ENCODE data around the gene PLXNB1.
"Not testable (repeated sequence)": the region's sequence is repeated elsewhere in the genome, so short reads cannot be mapped to it uniquely, and the experiment has no call there.

The PLXNB1 gene

GRCh38 chr3:48406443-48407431 lies 23.1 kb downstream of the PLXNB1 start:
- H3K27me3 ChIP-seq (ENCODE audit: insufficient read depth, low read length): no peaks in the 10 kb centered on the region
- no peak overlapping the region for H3K9ac ChIP-seq (ENCODE audit: low read depth, low read length)
- H3K4me3 ChIP-seq (ENCODE audit: low read length): no peak overlapping the region
- no peaks in the 10 kb centered on the region for H3K9me3 ChIP-seq (ENCODE audit: insufficient read depth, low read depth, low read length)
- H3K36me3 ChIP-seq (ENCODE audit: insufficient read depth, low read depth, low read length): peaks cover 97% of the 10 kb centered on the region
- no peak overlapping the region for H3K27ac ChIP-seq (ENCODE audit: low read length)
- H3K4me1 ChIP-seq (ENCODE audit: insufficient read depth, low read length): no peaks in the 10 kb centered on the region

GRCh38 chr3:48405971-48406370 lies 23.9 kb downstream of the PLXNB1 start:
- Histone ChIP-seq H3K27me3 (ENCODE audit: insufficient read depth, low read length) (no peaks in the 10 kb centered on the region), H3K9ac (ENCODE audit: low read depth, low read length) (no peak overlapping the region), H3K36me3 (ENCODE audit: insufficient read depth, low read depth, low read length) (peaks cover 92% of the 10 kb centered on the region), H3K27ac (ENCODE audit: low read length) (no peak overlapping the region), H3K4me3 (ENCODE audit: low read length) (no peak overlapping the region), H3K9me3 (ENCODE audit: insufficient read depth, low read depth, low read length) (no peaks in the 10 kb centered on the region), H3K4me1 (ENCODE audit: insufficient read depth, low read length) (no peaks in the 10 kb centered on the region)

GRCh38 chr3:48405343-48405881 lies 24.5 kb downstream of the PLXNB1 start:
- no peak overlapping the region for H3K9ac ChIP-seq (ENCODE audit: low read depth, low read length)
- H3K9me3 ChIP-seq (ENCODE audit: insufficient read depth, low read depth, low read length): no peaks in the 10 kb centered on the region
- H3K36me3 ChIP-seq (ENCODE audit: insufficient read depth, low read depth, low read length): peaks cover 87% of the 10 kb centered on the region
- no peaks in the 10 kb centered on the region for H3K27me3 ChIP-seq (ENCODE audit: insufficient read depth, low read length)
- no peak overlapping the region for H3K4me3 ChIP-seq (ENCODE audit: low read length)
- H3K4me1 ChIP-seq (ENCODE audit: insufficient read depth, low read length): no peaks in the 10 kb centered on the region
- no peak overlapping the region for H3K27ac ChIP-seq (ENCODE audit: low read length)

- H3K4me1 ChIP-seq (ENCODE audit: insufficient read depth, low read length): no peaks in the 10 kb centered on the region
- H3K4me3 ChIP-seq (ENCODE audit: low read length): no peak overlapping the region
- H3K9ac ChIP-seq (ENCODE audit: low read depth, low read length): no peak overlapping the region
- no peak overlapping the region for H3K27ac ChIP-seq (ENCODE audit: low read length)
- peaks cover 79% of the 10 kb centered on the region for H3K36me3 ChIP-seq (ENCODE audit: insufficient read depth, low read depth, low read length)
- H3K27me3 ChIP-seq (ENCODE audit: insufficient read depth, low read length): no peaks in the 10 kb centered on the region
- H3K9me3 ChIP-seq (ENCODE audit: insufficient read depth, low read depth, low read length): no peaks in the 10 kb centered on the region
Observed at GRCh38 chr3:48404440-48405342, 25.2 kb downstream of the PLXNB1 start.

- no peak overlapping the region for H3K9ac ChIP-seq (ENCODE audit: low read depth, low read length)
- no peak overlapping the region for H3K4me3 ChIP-seq (ENCODE audit: low read length)
- H3K4me1 ChIP-seq (ENCODE audit: insufficient read depth, low read length): no peaks in the 10 kb centered on the region
- H3K36me3 ChIP-seq (ENCODE audit: insufficient read depth, low read depth, low read length): peaks cover 70% of the 10 kb centered on the region
- H3K9me3 ChIP-seq (ENCODE audit: insufficient read depth, low read depth, low read length): no peaks in the 10 kb centered on the region
- no peak overlapping the region for H3K27ac ChIP-seq (ENCODE audit: low read length)
- H3K27me3 ChIP-seq (ENCODE audit: insufficient read depth, low read length): no peaks in the 10 kb centered on the region
Observed at GRCh38 chr3:48403533-48404439, 26.1 kb downstream of the PLXNB1 start.

- no peaks in the 10 kb centered on the region for H3K4me1 ChIP-seq (ENCODE audit: insufficient read depth, low read length)
- H3K4me3 ChIP-seq (ENCODE audit: low read length): no peak overlapping the region
- no peak overlapping the region for H3K9ac ChIP-seq (ENCODE audit: low read depth, low read length)
- peaks cover 61% of the 10 kb centered on the region for H3K36me3 ChIP-seq (ENCODE audit: insufficient read depth, low read depth, low read length)
- no peaks in the 10 kb centered on the region for H3K9me3 ChIP-seq (ENCODE audit: insufficient read depth, low read depth, low read length)
- H3K27ac ChIP-seq (ENCODE audit: low read length): no peak overlapping the region
- H3K27me3 ChIP-seq (ENCODE audit: insufficient read depth, low read length): no peaks in the 10 kb centered on the region
Observed at GRCh38 chr3:48402907-48403306, 27.0 kb downstream of the PLXNB1 start.

- Histone ChIP-seq H3K4me1 (ENCODE audit: insufficient read depth, low read length) (no peaks in the 10 kb centered on the region), H3K4me3 (ENCODE audit: low read length) (no peak overlapping the region), H3K9ac (ENCODE audit: low read depth, low read length) (no peak overlapping the region), H3K36me3 (ENCODE audit: insufficient read depth, low read depth, low read length) (peaks cover 55% of the 10 kb centered on the region), H3K27ac (ENCODE audit: low read length) (no peak overlapping the region), H3K9me3 (ENCODE audit: insufficient read depth, low read depth, low read length) (no peaks in the 10 kb centered on the region), H3K27me3 (ENCODE audit: insufficient read depth, low read length) (no peaks in the 10 kb centered on the region)
Observed at GRCh38 chr3:48402281-48402732, 27.6 kb downstream of the PLXNB1 start.

GRCh38 chr3:48401434-48401901 lies 28.4 kb downstream of the PLXNB1 start:
- not testable (repeated sequence) for H3K9me3 ChIP-seq (ENCODE audit: insufficient read depth, low read depth, low read length); H3K4me3 ChIP-seq (ENCODE audit: low read length); H3K9ac ChIP-seq (ENCODE audit: low read depth, low read length); H3K27me3 ChIP-seq (ENCODE audit: insufficient read depth, low read length); H3K4me1 ChIP-seq (ENCODE audit: insufficient read depth, low read length); H3K27ac ChIP-seq (ENCODE audit: low read length)
- peaks cover 47% of the 10 kb centered on the region for H3K36me3 ChIP-seq (ENCODE audit: insufficient read depth, low read depth, low read length)

- H3K36me3 ChIP-seq (ENCODE audit: insufficient read depth, low read depth, low read length): peaks cover 42% of the 10 kb centered on the region
- no peaks in the 10 kb centered on the region for H3K27me3 ChIP-seq (ENCODE audit: insufficient read depth, low read length)
- no peaks in the 10 kb centered on the region for H3K9me3 ChIP-seq (ENCODE audit: insufficient read depth, low read depth, low read length)
- H3K27ac ChIP-seq (ENCODE audit: low read length): no peak overlapping the region
- no peak overlapping the region for H3K9ac ChIP-seq (ENCODE audit: low read depth, low read length)
- no peak overlapping the region for H3K4me3 ChIP-seq (ENCODE audit: low read length)
- H3K4me1 ChIP-seq (ENCODE audit: insufficient read depth, low read length): no peaks in the 10 kb centered on the region
Observed at GRCh38 chr3:48400824-48401433, 29.0 kb downstream of the PLXNB1 start.

- no peaks in the 10 kb centered on the region for H3K27me3 ChIP-seq (ENCODE audit: insufficient read depth, low read length)
- H3K27ac ChIP-seq (ENCODE audit: low read length): no peak overlapping the region
- H3K36me3 ChIP-seq (ENCODE audit: insufficient read depth, low read depth, low read length): peaks cover 28% of the 10 kb centered on the region
- H3K9me3 ChIP-seq (ENCODE audit: insufficient read depth, low read depth, low read length): no peaks in the 10 kb centered on the region
- no peak overlapping the region for H3K4me3 ChIP-seq (ENCODE audit: low read length)
- H3K9ac ChIP-seq (ENCODE audit: low read depth, low read length): no peak overlapping the region
- H3K4me1 ChIP-seq (ENCODE audit: insufficient read depth, low read length): no peaks in the 10 kb centered on the region
Observed at GRCh38 chr3:48399387-48400172, 30.3 kb downstream of the PLXNB1 start.
